ENCODE results near the gene KCNIP2. TPM values are rescaled to one million over a fixed set of nuclear protein-coding genes. Genes with fewer than 3 reads are reported as not detected.
A peak's percentile ranks its signal among the peaks of the same experiment; 100 is the strongest.

KCNIP2 gene
- total and polyA plus RNA-seq, 2 experiments from 2014 or later = 35.7 to 63.6 TPM

DNA sequence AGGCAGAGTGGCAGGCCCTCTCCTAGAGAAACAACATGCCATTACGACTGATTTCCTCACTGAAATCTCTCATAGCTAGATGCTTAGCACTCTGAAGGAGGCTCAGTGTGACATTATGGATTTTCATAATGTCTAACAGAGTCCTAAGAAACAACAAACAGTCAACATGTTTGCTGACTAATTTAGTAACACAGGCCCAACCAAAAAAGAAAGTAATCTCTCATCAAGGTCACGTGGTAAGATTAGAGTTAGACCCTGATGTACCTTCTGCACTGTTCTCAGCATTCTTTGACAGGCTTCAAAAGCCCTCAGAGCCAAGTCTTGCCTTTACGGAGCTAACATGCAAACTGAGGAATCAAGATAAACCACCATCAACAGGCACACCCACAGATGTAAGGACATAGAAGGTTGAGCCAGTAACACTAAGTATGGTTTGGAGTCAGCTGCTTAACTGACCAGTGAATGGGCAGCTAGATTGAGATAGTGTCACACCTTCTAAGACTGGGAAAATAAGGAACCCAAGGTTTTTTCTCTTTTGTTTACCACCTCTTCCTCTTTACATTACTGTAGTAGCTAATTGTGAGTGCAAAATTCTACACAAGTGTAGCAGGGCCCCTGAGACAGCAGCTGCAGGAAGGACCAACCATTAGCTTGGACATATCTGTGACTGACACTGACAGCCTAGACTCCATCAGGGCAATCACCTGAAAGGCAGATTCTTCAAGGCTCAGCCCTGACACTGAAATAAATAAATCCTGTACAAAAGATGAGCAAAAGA, 15.3 kb upstream of the KCNIP2 start:
- TF ChIP-seq CTCF (IDR thresholded peaks at IDR 0.05; ENCODE audit: low read depth, low read length) = no peak
- DNase-seq (ENCODE audit: low read depth in 1 of 2, low spot score in 1 of 2) = no peak
- H3K36me3 ChIP-seq = no peaks in the 10 kb centered on the region
- H3K4me3 ChIP-seq = no peak overlapping the region
- peaks cover 27% of the 10 kb centered on the region for H3K4me1 ChIP-seq (ENCODE audit: low read depth)
- H3K9me3 ChIP-seq (ENCODE audit: low read depth) = no peaks in the 10 kb centered on the region
- H3K27me3 ChIP-seq = no peaks in the 10 kb centered on the region
- no peak overlapping the region for H3K27ac ChIP-seq

GRCh38 chr10:101857802-101858476, 14.3 kb upstream of the KCNIP2 start:
- Histone ChIP-seq H3K27ac (no peak overlapping the region), H3K27me3 (no peaks in the 10 kb centered on the region), H3K9me3 (ENCODE audit: low read depth) (no peaks in the 10 kb centered on the region), H3K4me3 (no peak overlapping the region), H3K36me3 (no peaks in the 10 kb centered on the region), H3K4me1 (ENCODE audit: low read depth) (peaks cover 27% of the 10 kb centered on the region)
- no peak for DNase-seq (ENCODE audit: low read depth in 1 of 2, low spot score in 1 of 2)
- no peak for TF ChIP-seq CTCF (IDR thresholded peaks at IDR 0.05; ENCODE audit: low read depth, low read length)

- Histone ChIP-seq H3K9me3 (ENCODE audit: low read depth) (no peaks in the 10 kb centered on the region), H3K27ac (no peak overlapping the region), H3K36me3 (no peaks in the 10 kb centered on the region), H3K4me1 (ENCODE audit: low read depth) (peaks cover 27% of the 10 kb centered on the region), H3K27me3 (no peaks in the 10 kb centered on the region), H3K4me3 (no peak overlapping the region)
- DNase-seq (ENCODE audit: low read depth in 1 of 2, low spot score in 1 of 2) = peak in 1 of 2 donors; percentile 46
- TF ChIP-seq CTCF (IDR thresholded peaks at IDR 0.05; ENCODE audit: low read depth, low read length) = no peak
These were observed 13.0 kb upstream of the KCNIP2 start for GRCh38 chr10:101856626-101857025.

GRCh38 chr10:101851411-101852116, 8.0 kb upstream of the KCNIP2 start:
- peak in 1 of 2 donors; percentile 57 for DNase-seq (ENCODE audit: low read depth in 1 of 2, low spot score in 1 of 2)

More at GRCh38 chr10:101851411-101852116, 8.0 kb upstream of the KCNIP2 start:
- Histone ChIP-seq H3K4me3 (no peak overlapping the region), H3K4me1 (ENCODE audit: low read depth) (peaks cover 3% of the 10 kb centered on the region), H3K9me3 (ENCODE audit: low read depth) (no peaks in the 10 kb centered on the region), H3K27me3 (no peaks in the 10 kb centered on the region), H3K36me3 (no peaks in the 10 kb centered on the region), H3K27ac (no peak overlapping the region)
- no peak for TF ChIP-seq CTCF (IDR thresholded peaks at IDR 0.05; ENCODE audit: low read depth, low read length)
